ENCODE data around the gene HHIPL1. TPM values are rescaled to one million over a fixed set of nuclear protein-coding genes. Genes with fewer than 3 reads are reported as not detected.

HHIPL1 gene
- total and polyA plus RNA-seq, 2 of the 8 experiments (the other 6 are each of a cell fraction or from before 2014, with no cell fraction given), result 1.5 to 2.6 TPM

DNA sequence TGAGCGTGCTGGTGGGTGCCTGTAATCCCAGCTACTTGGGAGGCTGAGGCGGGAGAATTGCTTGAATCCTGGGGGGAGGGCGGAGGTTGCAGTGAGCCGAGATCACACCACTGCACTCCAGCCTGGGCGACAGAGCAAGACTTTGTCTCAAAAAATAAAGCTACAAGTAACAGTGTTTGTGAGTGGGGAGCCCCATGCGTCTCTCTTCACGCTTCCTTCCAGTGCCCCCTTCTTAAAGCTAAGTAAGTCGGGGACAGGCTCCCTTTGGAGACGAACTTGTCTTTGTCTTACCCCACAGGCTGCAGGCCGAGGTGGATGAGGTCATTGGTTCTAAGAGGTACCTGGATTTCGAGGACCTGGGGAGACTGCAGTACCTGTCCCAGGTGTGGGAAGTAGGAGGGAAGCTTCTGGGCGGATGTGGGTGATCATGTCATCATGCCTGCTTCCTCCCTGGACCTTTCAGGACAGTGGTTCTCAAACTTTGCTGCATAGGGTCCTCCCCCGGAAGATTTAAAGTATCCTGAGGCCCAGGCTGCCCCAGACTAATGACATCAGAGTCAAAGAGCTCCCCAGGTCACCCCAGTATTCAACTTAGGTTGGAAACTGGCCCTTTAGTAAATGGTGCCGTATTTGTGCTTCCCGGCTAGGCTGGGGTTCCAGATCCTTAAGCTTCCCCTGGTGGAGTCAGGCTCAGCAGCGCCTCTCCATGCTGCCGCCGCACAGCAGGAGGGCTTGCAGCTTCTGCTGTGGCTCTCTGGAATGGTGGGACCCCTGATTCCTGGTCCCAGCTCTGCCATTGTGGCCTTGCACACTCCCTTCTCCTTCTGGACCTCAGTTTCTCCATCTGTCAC is 76.2 kb downstream of the HHIPL1 start (continued):
- no peak for TF ChIP-seq HDAC2 (IDR thresholded peaks at IDR 0.05; ENCODE audit: borderline replicate concordance in 1 of 2, low read depth in 2 of 2, low read length in 2 of 2)

All from H1 (cell line).